Astrocyte of the spinal cord (primary cell): ENCODE results near the gene PKIB.
"Not testable (repeated sequence)": the region's sequence is repeated elsewhere in the genome, so short reads cannot be mapped to it uniquely, and the experiment has no call there.

Experiments used
- DNase-seq: peaks from one replicate; pipeline ENCODE4 v3.0.0; 2011; ENCODE audit warnings: low read depth, low spot score
- H3K4me3 ChIP-seq: 2 replicates; pipeline ENCODE4 v1.5.1; 2011; ENCODE audit warnings: low read depth, mild to moderate bottlenecking, low read length, moderate library complexity
- CTCF ChIP-seq: IDR thresholded peaks from 2 replicates; pipeline ENCODE4 v1.5.1; 2012; ENCODE audit warnings: low read depth, mild to moderate bottlenecking, low read length, inconsistent platforms
- in situ Hi-C: cut with HindIII; loops from 2 replicates; pipeline ENCODE4 v1.10.0; 2017; ENCODE audit warnings: low sequenced_read_pairs

The PKIB gene

DNA sequence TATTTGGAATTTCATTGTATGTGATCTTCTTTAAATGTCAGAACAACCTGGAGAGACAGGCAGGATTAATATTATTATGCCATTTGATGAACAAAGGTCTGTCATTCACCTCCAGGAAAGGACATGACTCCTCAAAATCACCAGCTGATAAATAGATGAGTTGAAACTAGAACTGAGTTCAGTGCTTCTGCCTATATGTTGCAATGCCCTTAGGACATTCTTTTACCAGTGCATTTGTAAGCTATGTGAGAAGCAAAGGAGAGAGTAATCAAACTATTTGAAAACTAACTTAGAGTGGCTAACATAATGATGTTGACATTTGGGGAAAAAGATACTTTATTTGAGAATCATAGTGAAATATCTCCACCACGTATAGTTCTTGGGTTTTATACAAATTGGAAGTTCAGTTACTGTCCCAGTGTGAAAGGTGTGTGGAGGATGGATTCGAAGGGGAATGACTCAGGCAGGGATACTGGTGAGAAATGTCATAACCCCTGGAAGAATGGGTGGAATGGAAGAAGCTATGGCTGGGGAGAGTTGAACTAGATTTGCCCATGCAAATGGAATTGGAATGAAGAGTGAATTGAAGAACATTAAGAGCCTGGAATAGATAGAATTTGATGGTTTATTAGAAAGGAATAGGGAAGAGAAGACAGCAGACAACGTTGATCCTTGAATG is 21.5 kb downstream of the PKIB start:
- no peak overlapping the region for H3K4me3 ChIP-seq
- TF ChIP-seq CTCF: no peak
- in situ Hi-C loops: no loop called here
- no peak for DNase-seq

GRCh38 chr6:122640366-122640765 is 30.2 kb downstream of the PKIB start:
- in situ Hi-C loops: no loop called here
- no peak overlapping the region for H3K4me3 ChIP-seq
- no peak for TF ChIP-seq CTCF
- DNase-seq: no peak

DNA sequence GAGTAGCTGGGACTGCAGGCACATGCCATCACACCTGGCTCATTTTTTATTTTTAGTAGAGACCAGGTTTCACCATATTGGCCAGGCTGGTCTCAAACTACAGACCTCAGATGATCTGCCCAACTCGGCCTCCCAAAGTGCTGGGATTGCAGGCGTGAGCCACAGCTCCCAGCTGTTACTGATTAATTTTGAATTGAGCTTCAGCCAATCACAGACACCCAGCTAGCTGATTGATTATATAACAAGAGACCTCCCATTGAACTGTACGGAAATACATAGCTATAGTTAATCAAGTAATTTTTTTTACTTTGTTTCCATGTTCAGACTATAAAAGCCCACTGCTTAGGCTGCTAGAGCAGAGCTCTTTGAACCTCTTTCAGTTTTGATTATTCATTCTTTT is 31.6 kb downstream of the PKIB start:
- no peak overlapping the region for H3K4me3 ChIP-seq
- DNase-seq: no peak
- in situ Hi-C loops: no loop called here
- no peak for TF ChIP-seq CTCF

DNA sequence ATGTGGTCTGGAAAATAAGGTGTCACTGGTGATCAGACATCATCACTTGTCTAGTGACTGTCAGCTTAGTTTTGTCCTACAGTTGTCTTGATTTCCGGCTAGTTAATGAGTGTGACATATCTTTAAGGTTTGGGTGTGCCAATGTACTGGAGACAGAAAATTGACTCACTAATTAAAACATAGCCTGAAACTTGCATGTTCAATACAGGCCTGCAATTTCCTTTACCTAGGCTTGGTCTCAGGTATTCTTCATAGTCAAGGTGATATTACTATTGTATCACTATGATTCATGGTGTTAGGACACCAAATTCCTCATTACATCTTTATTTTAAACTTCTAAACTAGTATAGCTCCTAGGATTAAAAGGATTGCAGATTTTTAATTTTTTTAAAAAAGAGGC is 32.4 kb downstream of the PKIB start:
- DNase-seq, H3K4me3 ChIP-seq, in situ Hi-C loops: not testable (repeated sequence)

- in situ Hi-C loops: no loop called here
Observed at GRCh38 chr6:122645256-122645655, 35.1 kb downstream of the PKIB start.

GRCh38 chr6:122647765-122648164 is 37.6 kb downstream of the PKIB start:
- no peak for DNase-seq
- TF ChIP-seq CTCF: no peak
- in situ Hi-C loops: no loop called here
- no peak overlapping the region for H3K4me3 ChIP-seq

More at GRCh38 chr6:122645256-122645655, 35.1 kb downstream of the PKIB start:
- no peak for DNase-seq
- no peak for TF ChIP-seq CTCF
- H3K4me3 ChIP-seq: no peak overlapping the region

DNA sequence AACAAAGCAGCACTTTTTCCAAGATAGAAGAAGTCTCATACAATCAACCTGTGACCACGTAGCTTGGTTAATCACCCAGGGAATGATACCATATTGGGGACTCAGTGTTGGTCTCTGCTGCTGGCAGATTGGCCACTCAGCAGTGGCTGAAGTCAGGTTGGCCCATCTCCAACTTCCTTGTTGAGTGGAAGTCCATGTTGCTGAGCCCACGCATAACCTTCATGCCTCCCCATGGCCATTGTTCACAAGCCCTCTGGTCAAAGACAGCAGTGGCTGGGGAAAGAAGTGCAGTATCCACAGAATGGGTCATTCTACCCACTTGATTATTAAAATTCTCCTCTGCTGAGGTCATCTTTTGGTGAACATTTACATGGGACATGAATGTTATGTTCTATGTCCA is 38.5 kb downstream of the PKIB start:
- no peak for DNase-seq
- in situ Hi-C loops: no loop called here
- no peak for TF ChIP-seq CTCF
- no peak overlapping the region for H3K4me3 ChIP-seq
